Mesenchymal stem cell (in vitro differentiated cells and primary cell): Measurements from ENCODE around the gene C2orf81.
"Not testable (repeated sequence)": the region's sequence is repeated elsewhere in the genome, so short reads cannot be mapped to it uniquely, and the experiment has no call there.

ENCODE experiments used
- DNase-seq: peaks from one replicate; pipeline ENCODE4 v3.0.0-alpha.2; 2013
- H2AFZ ChIP-seq: one replicate; pipeline ENCODE4 v1.6.1; 2013; ENCODE audit warnings: low read depth, mild to moderate bottlenecking, control low read depth, inconsistent platforms, low read length, moderate library complexity
- H2AK5ac ChIP-seq: 2 replicates; pipeline ENCODE4 v1.6.1; 2013; ENCODE audit warnings: low read length, moderate library complexity, mild to moderate bottlenecking, inconsistent platforms; ENCODE audit not compliant: severe bottlenecking
- H2BK120ac ChIP-seq: one replicate; pipeline ENCODE4 v1.6.1; 2013; ENCODE audit warnings: low read depth, mild to moderate bottlenecking, inconsistent platforms, low read length, moderate library complexity
- H2BK12ac ChIP-seq, 2 experiments: one replicate each; pipeline ENCODE4 v1.6.1; 2013; ENCODE audit warnings: inconsistent platforms in 2 of 2, low read length in 2 of 2, mild to moderate bottlenecking in 2 of 2, moderate library complexity in 2 of 2, control low read depth in 1 of 2
- H2BK15ac ChIP-seq: one replicate; pipeline ENCODE4 v1.6.1; 2013; ENCODE audit warnings: mild to moderate bottlenecking, low read depth, inconsistent platforms; ENCODE audit not compliant: poor library complexity, severe bottlenecking
- H2BK5ac ChIP-seq: 2 replicates; pipeline ENCODE4 v1.6.1; 2013; ENCODE audit warnings: low read depth, mild to moderate bottlenecking, low read length, control low read depth, inconsistent platforms; ENCODE audit not compliant: poor library complexity, severe bottlenecking
- H3K14ac ChIP-seq, 2 experiments: one replicate each; pipeline ENCODE4 v1.6.1; 2013; ENCODE audit warnings: inconsistent platforms in 2 of 2, low read length in 2 of 2, control low read depth in 1 of 2, mild to moderate bottlenecking in 1 of 2, moderate library complexity in 1 of 2
- H3K18ac ChIP-seq, 2 experiments: one replicate each; pipeline ENCODE4 v1.6.1; 2013; ENCODE audit warnings: inconsistent platforms in 2 of 2, low read length in 2 of 2, control low read depth in 1 of 2, low read depth in 1 of 2, mild to moderate bottlenecking in 1 of 2
- H3K23ac ChIP-seq, 2 experiments: one replicate each; pipeline ENCODE4 v1.6.1; 2013; ENCODE audit warnings: inconsistent platforms in 2 of 2, low read length in 2 of 2, mild to moderate bottlenecking in 2 of 2, moderate library complexity in 2 of 2, control low read depth in 1 of 2
- H3K27ac ChIP-seq: 2 replicates; pipeline ENCODE4 v1.5.1; 2013; ENCODE audit warnings: mild to moderate bottlenecking, moderate library complexity, low read length, control low read depth, inconsistent platforms; ENCODE audit not compliant: poor library complexity, severe bottlenecking
- H3K27me3 ChIP-seq, 2 experiments: 2 replicates each; pipeline versions ENCODE4 v1.6.1 to v1.7.0; 2013; ENCODE audit warnings: low read length in 2 of 2, mild to moderate bottlenecking in 2 of 2, moderate library complexity in 2 of 2, control low read depth in 1 of 2, inconsistent platforms in 1 of 2; ENCODE audit not compliant: control insufficient read depth in 1 of 2, insufficient read depth in 1 of 2
- H3K36me3 ChIP-seq, 2 experiments: 2 replicates each; pipeline versions ENCODE4 v1.6.1 to v1.7.0; 2013; ENCODE audit warnings: low read length in 2 of 2, control low read depth in 1 of 2, inconsistent platforms in 1 of 2, low read depth in 1 of 2, mild to moderate bottlenecking in 1 of 2; ENCODE audit not compliant: insufficient read depth in 2 of 2, control insufficient read depth in 1 of 2
- H3K4ac ChIP-seq, 2 experiments: one replicate each; pipeline ENCODE4 v1.6.1; 2013; ENCODE audit warnings: inconsistent platforms in 2 of 2, low read length in 2 of 2, mild to moderate bottlenecking in 2 of 2, moderate library complexity in 2 of 2, control low read depth in 1 of 2, low read depth in 1 of 2
- H3K4me1 ChIP-seq: 2 replicates; pipeline ENCODE4 v1.6.1; 2013; ENCODE audit warnings: low read depth, low read length, control low read depth; ENCODE audit not compliant: control insufficient read depth, insufficient read depth
- H3K4me2 ChIP-seq: 2 replicates; pipeline ENCODE4 v1.6.1; 2013; ENCODE audit warnings: low read length, mild to moderate bottlenecking, inconsistent platforms; ENCODE audit not compliant: poor library complexity, severe bottlenecking
- H3K4me3 ChIP-seq, 2 experiments: 2 replicates each; pipeline versions ENCODE4 v1.5.1 to v1.7.0; 2013; ENCODE audit warnings: low read length in 2 of 2, mild to moderate bottlenecking in 2 of 2, control low read depth in 1 of 2, low read depth in 1 of 2; ENCODE audit not compliant: insufficient read depth in 1 of 2
- H3K79me1 ChIP-seq: replicated peaks from 2 replicates; pipeline ENCODE4 v1.6.1; 2013; ENCODE audit warnings: mild to moderate bottlenecking, control low read depth, low read length, inconsistent platforms; ENCODE audit not compliant: poor library complexity, severe bottlenecking
- H3K9ac ChIP-seq: 2 replicates; pipeline ENCODE4 v1.7.0; 2013; ENCODE audit warnings: mild to moderate bottlenecking, low read length, moderate library complexity
- H3K9me3 ChIP-seq: 2 replicates; pipeline ENCODE4 v1.7.0; 2013; ENCODE audit warnings: mild to moderate bottlenecking, low read length; ENCODE audit not compliant: control insufficient read depth
- H4K8ac ChIP-seq: one replicate; pipeline ENCODE4 v1.6.1; 2013; ENCODE audit warnings: inconsistent platforms, mild to moderate bottlenecking, low read length, moderate library complexity
- H4K91ac ChIP-seq: one replicate; pipeline ENCODE4 v1.6.1; 2013; ENCODE audit warnings: mild to moderate bottlenecking, low read length, inconsistent platforms
- WGBS: methylation state at CpG from one replicate; pipeline ENCODE4 v1.1.7; 2013; ENCODE audit warnings: mixed read lengths; 5-methylcytosine and 5-hydroxymethylcytosine counted together

The C2orf81 gene

GRCh38 chr2:74424139-74424992 is 2.9 kb upstream of the C2orf81 start:
- peaks cover 39 to 44% of the 10 kb centered on the region in 2 experiments for H3K36me3 ChIP-seq

DNA sequence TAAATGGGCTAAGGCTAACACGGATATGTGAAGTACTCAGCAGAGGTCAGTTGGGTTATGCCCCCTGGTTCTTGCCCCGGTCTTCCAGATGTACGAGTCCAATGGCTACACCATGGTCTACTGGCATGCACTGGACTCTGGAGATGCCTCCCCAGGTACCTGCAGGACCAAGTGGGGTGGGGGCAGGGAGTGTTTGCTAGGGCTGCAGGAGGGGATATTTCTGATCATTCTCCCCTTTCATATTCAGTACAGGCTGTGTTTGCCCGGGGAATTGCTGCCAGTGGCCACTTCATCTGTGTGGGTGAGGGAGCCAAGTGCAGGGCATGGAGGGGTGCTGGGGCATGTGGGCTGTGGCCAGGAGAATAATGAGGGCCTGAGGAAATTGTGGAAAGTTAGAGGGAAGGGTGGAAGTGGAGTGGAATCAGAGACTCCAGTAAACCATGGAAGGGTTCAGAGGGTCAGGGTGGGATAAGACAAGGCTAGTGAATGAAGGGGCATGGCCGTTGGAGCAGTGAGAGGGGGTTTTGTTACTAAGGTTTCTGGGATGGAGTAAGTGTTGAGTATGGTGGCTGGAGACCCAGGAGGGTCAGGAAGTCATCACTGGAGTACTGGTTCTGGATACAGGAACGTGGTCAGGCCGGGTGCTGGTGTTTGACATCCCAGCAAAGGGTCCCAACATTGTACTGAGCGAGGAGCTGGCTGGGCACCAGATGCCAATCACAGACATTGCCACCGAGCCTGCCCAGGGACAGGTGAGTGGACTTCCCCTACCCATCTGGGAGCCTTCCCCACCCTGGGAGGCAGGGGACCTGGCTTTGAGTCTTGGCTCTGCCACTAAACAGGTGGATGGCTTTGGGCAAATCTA is 2.0 kb upstream of the C2orf81 start:
- Histone ChIP-seq H3K79me1 (no peaks in the 10 kb centered on the region), H3K27me3 (no peaks in the 10 kb centered on the region), H3K23ac (no peak overlapping the region), H4K91ac (no peak overlapping the region), H2BK15ac (no peak overlapping the region), H3K9ac (no peak overlapping the region), H3K27ac (no peak overlapping the region), H3K9me3 (no peaks in the 10 kb centered on the region), H2AFZ (no peak overlapping the region), H2BK12ac (no peak overlapping the region), H3K18ac (no peak overlapping the region), H2AK5ac (no peak overlapping the region), H3K4ac (no peak overlapping the region), H3K4me3 (no peak overlapping the region), H3K14ac (no peak overlapping the region), H2BK120ac (no peak overlapping the region), H2BK5ac (no peak overlapping the region), H3K4me2 (no peak overlapping the region), H4K8ac (no peak overlapping the region), H3K36me3 (peaks cover 30 to 37% of the 10 kb centered on the region in 2 experiments), H3K4me1 (peaks cover 11% of the 10 kb centered on the region)
- 88% methylated on average over 9 of the region's 9 CpGs for WGBS
- DNase-seq, result no peak

More at GRCh38 chr2:74424139-74424992, 2.9 kb upstream of the C2orf81 start:
- no peak overlapping the region for H3K14ac ChIP-seq
- no peak overlapping the region for H3K4me3 ChIP-seq
- H2BK12ac ChIP-seq, result no peak overlapping the region
- no peak overlapping the region for H3K27ac ChIP-seq
- H3K9ac ChIP-seq, result no peak overlapping the region
- WGBS, result 87% methylated on average over 5 of the region's 5 CpGs
- H2AFZ ChIP-seq, result no peak overlapping the region
- no peak overlapping the region for H3K4ac ChIP-seq
- no peak overlapping the region for H4K8ac ChIP-seq
- H2BK120ac ChIP-seq, result no peak overlapping the region
- H3K4me2 ChIP-seq, result no peak overlapping the region
- H3K4me1 ChIP-seq, result peaks cover 11% of the 10 kb centered on the region
- no peak overlapping the region for H3K23ac ChIP-seq
- no peaks in the 10 kb centered on the region for H3K79me1 ChIP-seq
- no peak overlapping the region for H2AK5ac ChIP-seq
- no peak overlapping the region for H3K18ac ChIP-seq
- no peaks in the 10 kb centered on the region for H3K9me3 ChIP-seq
- no peak for DNase-seq
- no peaks in the 10 kb centered on the region for H3K27me3 ChIP-seq
- no peak overlapping the region for H2BK15ac ChIP-seq
- no peak overlapping the region for H2BK5ac ChIP-seq
- H4K91ac ChIP-seq, result no peak overlapping the region

DNA sequence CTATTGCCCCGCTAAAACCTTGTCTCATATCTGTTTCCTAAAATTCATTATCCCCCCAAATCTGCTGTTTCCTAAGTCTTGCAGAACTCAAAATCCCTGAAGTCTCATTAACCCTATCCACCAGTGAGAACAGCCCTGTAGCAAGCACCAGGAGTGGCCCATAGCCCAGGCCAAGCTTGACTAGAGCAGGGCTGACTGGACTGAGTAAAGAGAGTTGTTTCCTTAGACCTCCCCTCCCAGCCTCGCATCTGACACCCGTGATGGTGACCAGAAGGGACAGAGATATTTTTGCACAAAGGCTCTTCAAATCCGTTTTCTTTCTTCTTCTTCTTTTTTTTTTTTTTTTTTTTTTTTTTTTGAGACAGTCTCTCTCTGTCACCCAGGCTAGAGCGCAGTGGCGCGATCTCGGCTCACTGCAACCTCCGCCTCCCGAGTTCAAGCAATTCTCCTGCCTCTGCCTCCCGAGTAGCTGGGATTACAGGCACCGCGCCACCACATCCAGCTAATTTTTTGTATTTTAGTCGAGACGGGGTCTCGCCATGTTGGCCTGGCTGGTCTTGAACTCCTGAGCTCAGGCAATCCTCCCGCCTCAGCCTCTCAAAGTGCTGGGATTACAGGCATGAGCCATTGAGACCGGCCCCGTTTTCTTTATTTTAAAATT is 846 bp downstream of the C2orf81 start:
- H2AFZ ChIP-seq, H3K23ac ChIP-seq, H3K36me3 ChIP-seq, H2BK15ac ChIP-seq, H3K18ac ChIP-seq, H3K4ac ChIP-seq, H2BK5ac ChIP-seq, H4K8ac ChIP-seq, H3K27me3 ChIP-seq, H2BK120ac ChIP-seq, H2BK12ac ChIP-seq, H2AK5ac ChIP-seq, H3K27ac ChIP-seq, H3K4me2 ChIP-seq, H4K91ac ChIP-seq, H3K14ac ChIP-seq, H3K79me1 ChIP-seq, DNase-seq, H3K9me3 ChIP-seq: not testable (repeated sequence)
- WGBS, result 90% methylated on average over 16 of the region's 19 CpGs
- peak overlapping the region in 1 of 2 experiments; percentile 93 for H3K4me3 ChIP-seq
- H3K9ac ChIP-seq, result peak overlapping the region; percentile 94
- peaks cover 11% of the 10 kb centered on the region for H3K4me1 ChIP-seq
